Rectal smooth muscle tissue (tissue), 1 donor: ENCODE measurements around the gene SLC9A8.
"Not testable (repeated sequence)": the region's sequence is repeated elsewhere in the genome, so short reads cannot be mapped to it uniquely, and the experiment has no call there.

Experiments used
- H3K27ac ChIP-seq: one replicate; pipeline ENCODE4 v1.7.0; 2013; ENCODE audit warnings: low read depth, low read length, inconsistent platforms
- H3K27me3 ChIP-seq: one replicate; pipeline ENCODE4 v1.7.0; 2013; ENCODE audit warnings: low read length; ENCODE audit not compliant: control insufficient read depth, insufficient read depth
- H3K36me3 ChIP-seq: one replicate; pipeline ENCODE4 v1.7.0; 2013; ENCODE audit warnings: low read length; ENCODE audit not compliant: control insufficient read depth, insufficient read depth
- H3K4me1 ChIP-seq: one replicate; pipeline ENCODE4 v1.7.0; 2013; ENCODE audit warnings: low read length; ENCODE audit not compliant: control insufficient read depth, insufficient read depth
- H3K4me3 ChIP-seq: one replicate; pipeline ENCODE4 v1.7.0; 2013; ENCODE audit warnings: low read length
- H3K9ac ChIP-seq: one replicate; pipeline ENCODE4 v1.7.0; 2013; ENCODE audit warnings: low read length

The SLC9A8 gene

GRCh38 chr20:49792006-49792405 lies 20.6 kb upstream of the SLC9A8 start:
- Histone ChIP-seq H3K4me1 (no peaks in the 10 kb centered on the region), H3K9ac (no peak overlapping the region), H3K4me3 (no peak overlapping the region), H3K27me3 (no peaks in the 10 kb centered on the region), H3K27ac (no peak overlapping the region), H3K36me3 (no peaks in the 10 kb centered on the region)

GRCh38 chr20:49792611-49793010 lies 20.0 kb upstream of the SLC9A8 start:
- H3K27me3 ChIP-seq = no peaks in the 10 kb centered on the region
- no peaks in the 10 kb centered on the region for H3K4me1 ChIP-seq
- no peak overlapping the region for H3K27ac ChIP-seq
- H3K9ac ChIP-seq = no peak overlapping the region
- no peaks in the 10 kb centered on the region for H3K36me3 ChIP-seq
- no peak overlapping the region for H3K4me3 ChIP-seq

- Histone ChIP-seq H3K4me1 (no peaks in the 10 kb centered on the region), H3K36me3 (no peaks in the 10 kb centered on the region), H3K27ac (no peak overlapping the region), H3K9ac (no peak overlapping the region), H3K27me3 (no peaks in the 10 kb centered on the region), H3K4me3 (no peak overlapping the region)
Measured at GRCh38 chr20:49794336-49795134, 18.1 kb upstream of the SLC9A8 start.

GRCh38 chr20:49795135-49795424 lies 17.5 kb upstream of the SLC9A8 start:
- Histone ChIP-seq H3K9ac (no peak overlapping the region), H3K4me1 (no peaks in the 10 kb centered on the region), H3K4me3 (no peak overlapping the region), H3K27ac (no peak overlapping the region), H3K27me3 (no peaks in the 10 kb centered on the region), H3K36me3 (no peaks in the 10 kb centered on the region)

- no peak overlapping the region for H3K4me3 ChIP-seq
- H3K27me3 ChIP-seq = no peaks in the 10 kb centered on the region
- no peaks in the 10 kb centered on the region for H3K4me1 ChIP-seq
- H3K9ac ChIP-seq = no peak overlapping the region
- no peaks in the 10 kb centered on the region for H3K36me3 ChIP-seq
- no peak overlapping the region for H3K27ac ChIP-seq
Measured at GRCh38 chr20:49796600-49797343, 15.9 kb upstream of the SLC9A8 start.

GRCh38 chr20:49797344-49797615 lies 15.3 kb upstream of the SLC9A8 start:
- Histone ChIP-seq H3K9ac (no peak overlapping the region), H3K4me1 (no peaks in the 10 kb centered on the region), H3K4me3 (no peak overlapping the region), H3K27me3 (no peaks in the 10 kb centered on the region), H3K36me3 (no peaks in the 10 kb centered on the region), H3K27ac (no peak overlapping the region)

GRCh38 chr20:49798718-49799117 lies 13.9 kb upstream of the SLC9A8 start:
- Histone ChIP-seq H3K36me3 (no peaks in the 10 kb centered on the region), H3K4me3 (no peak overlapping the region), H3K4me1 (no peaks in the 10 kb centered on the region), H3K9ac (no peak overlapping the region), H3K27ac (no peak overlapping the region), H3K27me3 (no peaks in the 10 kb centered on the region)

GRCh38 chr20:49799698-49800097 lies 12.9 kb upstream of the SLC9A8 start:
- Histone ChIP-seq H3K36me3 (no peaks in the 10 kb centered on the region), H3K4me1 (no peaks in the 10 kb centered on the region), H3K27me3 (no peaks in the 10 kb centered on the region), H3K27ac (no peak overlapping the region), H3K9ac (no peak overlapping the region), H3K4me3 (no peak overlapping the region)

- H3K4me1 ChIP-seq = no peaks in the 10 kb centered on the region
- H3K27ac ChIP-seq = no peak overlapping the region
- no peak overlapping the region for H3K9ac ChIP-seq
- no peaks in the 10 kb centered on the region for H3K36me3 ChIP-seq
- H3K4me3 ChIP-seq = no peak overlapping the region
- no peaks in the 10 kb centered on the region for H3K27me3 ChIP-seq
Measured at GRCh38 chr20:49803418-49803817, 9.2 kb upstream of the SLC9A8 start.

GRCh38 chr20:49804364-49804763 lies 8.3 kb upstream of the SLC9A8 start:
- Histone ChIP-seq H3K9ac (no peak overlapping the region), H3K4me1 (no peaks in the 10 kb centered on the region), H3K4me3 (no peak overlapping the region), H3K36me3 (no peaks in the 10 kb centered on the region), H3K27me3 (no peaks in the 10 kb centered on the region), H3K27ac (no peak overlapping the region)

- not testable (repeated sequence) for H3K27ac ChIP-seq, H3K27me3 ChIP-seq, H3K9ac ChIP-seq, H3K36me3 ChIP-seq, H3K4me1 ChIP-seq, H3K4me3 ChIP-seq
Measured at GRCh38 chr20:49805224-49805876, 7.3 kb upstream of the SLC9A8 start.

- Histone ChIP-seq H3K4me3 (no peak overlapping the region), H3K27me3 (no peaks in the 10 kb centered on the region), H3K36me3 (no peaks in the 10 kb centered on the region), H3K27ac (no peak overlapping the region), H3K9ac (no peak overlapping the region), H3K4me1 (peaks cover 6% of the 10 kb centered on the region)
Measured at GRCh38 chr20:49808753-49809152, 3.9 kb upstream of the SLC9A8 start.
